HepG2 (cell line): ENCODE data around the gene PFDN2. TPM values are rescaled to one million over a fixed set of nuclear protein-coding genes. Genes with fewer than 3 reads are reported as not detected.

ENCODE experiments used
- ATAC-seq: fragments of 200-7000 bp; cut with Tn5 transposase; 3 replicates; pipeline ENCODE4 v1.9.1; 2020; ENCODE audit warnings: mild to moderate bottlenecking, moderate library complexity
- BruUV-seq: library from RNA; stranded (reverse); fragments of 400-500 nt; replicated peaks from 2 replicates; lab custom pipeline; 2021; lab: Mats Ljungman, UMichigan
- CTCF ChIA-PET: fragments of 300-600 bp; formaldehyde crosslinking; extraction: SDS; loops from one replicate; lab custom pipeline; 2021; ENCODE audit warnings: low total read pairs, inconsistent platforms, low intra/inter-chr PET ratio; lab: Yijun Ruan, JAX
- POLR2A ChIA-PET: fragments of 350-600 bp; sonication (Branson Sonifier 250); formaldehyde crosslinking; loops from one replicate; lab custom pipeline; 2020; ENCODE audit warnings: antibody characterized with exemption, inconsistent platforms; lab: Yijun Ruan, JAX
- DNase-seq: peaks from one replicate; pipeline ENCODE4 v3.0.0-alpha.2; 2015; ENCODE audit warnings: low spot score
- FAIRE-seq: peaks from 3 replicates; lab custom pipeline; 2011; peaks lifted over from hg19 to GRCh38; lab: Jason Lieb, UNC
- H2AFZ ChIP-seq: one replicate; pipeline ENCODE4 v1.6.1; 2011; ENCODE audit warnings: low read length, inconsistent platforms
- H3K27ac ChIP-seq: fragments of 300-600 bp; 3 replicates; pipeline ENCODE4 v1.8.0; 2011; ENCODE audit warnings: mixed run types, mild to moderate bottlenecking, mixed read lengths, low read length, inconsistent platforms; ENCODE audit not compliant: insufficient read depth; ENCODE audit errors: extremely low read length
- H3K27me3 ChIP-seq, 2 experiments: fragments of 200-600 bp in 1 of 2; 2 replicates in 1 of 2; 3 replicates in 1 of 2; pipeline versions ENCODE4 v1.6.0 to v1.8.0; 2011; ENCODE audit warnings: low read length in 2 of 2, mild to moderate bottlenecking in 2 of 2, moderate library complexity in 2 of 2, inconsistent platforms in 1 of 2; ENCODE audit not compliant: insufficient read depth in 2 of 2, control insufficient read depth in 1 of 2
- H3K36me3 ChIP-seq, 2 experiments: fragments of 200-600 bp in 1 of 2; replicated peaks in 1 of 2; 2 replicates in 1 of 2; 3 replicates in 1 of 2; pipeline versions ENCODE4 v1.5.1 to v1.8.0; 2011; ENCODE audit warnings: low read length in 2 of 2, inconsistent platforms in 1 of 2; ENCODE audit not compliant: insufficient read depth in 2 of 2, control insufficient read depth in 1 of 2
- H3K4me1 ChIP-seq: 2 replicates; pipeline ENCODE4 v1.5.1; 2012; ENCODE audit warnings: low read length, inconsistent platforms; ENCODE audit not compliant: insufficient read depth
- H3K4me2 ChIP-seq: 2 replicates; pipeline ENCODE4 v1.6.0; 2011; ENCODE audit warnings: low read depth, low read length, inconsistent platforms
- H3K4me3 ChIP-seq, 3 experiments: fragments of 200-600 bp in 1 of 3; sonication (generic), shearing (Covaris generic) in 1 of 3; replicated peaks in 1 of 3; 2 replicates each; pipeline ENCODE4 v1.5.1; 2011 to 2016; ENCODE audit warnings: low read length in 3 of 3, inconsistent platforms in 2 of 3, low read depth in 2 of 3, mild to moderate bottlenecking in 2 of 3, control low read depth in 1 of 3, mixed read lengths in 1 of 3; ENCODE audit not compliant: insufficient read depth in 1 of 3
- H3K79me2 ChIP-seq: one replicate; pipeline ENCODE4 v1.6.1; 2011; ENCODE audit warnings: low read length, inconsistent platforms; ENCODE audit not compliant: insufficient read depth
- H3K9ac ChIP-seq: 2 replicates; pipeline ENCODE4 v1.6.0; 2011; ENCODE audit warnings: mild to moderate bottlenecking, low read depth, low read length, inconsistent platforms; ENCODE audit not compliant: insufficient read depth
- H3K9me3 ChIP-seq: 2 replicates; pipeline ENCODE4 v1.5.1; 2012; ENCODE audit warnings: mild to moderate bottlenecking, low read length
- H4K20me1 ChIP-seq: 2 replicates; pipeline ENCODE4 v1.6.0; 2011; ENCODE audit warnings: inconsistent platforms, mild to moderate bottlenecking, low read length, moderate library complexity; ENCODE audit not compliant: insufficient read depth
- AHR ChIP-seq: IDR thresholded peaks from 2 replicates; pipeline ENCODE4 v1.6.1; 2018; ENCODE audit warnings: missing genetic modification reagents, missing compliant biosample characterization
- FOXK1 ChIP-seq: sonication (generic); formaldehyde crosslinking; IDR thresholded peaks from 2 replicates; pipeline ENCODE4 v1.4.0; 2020; ENCODE audit warnings: low read depth, missing genetic modification reagents, borderline replicate concordance
- FOXO1 ChIP-seq: sonication (generic); formaldehyde crosslinking; IDR thresholded peaks from 2 replicates; pipeline ENCODE4 v1.4.0; 2020; ENCODE audit warnings: missing genetic modification reagents
- GZF1 ChIP-seq: sonication (generic); formaldehyde crosslinking; IDR thresholded peaks from 2 replicates; pipeline ENCODE4 v1.5.1; 2020; ENCODE audit warnings: mild to moderate bottlenecking, missing genetic modification reagents
- KAT2B ChIP-seq: fragments of 150-350 bp; IDR thresholded peaks from 2 replicates; pipeline ENCODE4 v1.6.1; 2014; ENCODE audit warnings: low read depth, low read length, borderline replicate concordance
- KLF11 ChIP-seq: IDR thresholded peaks from 2 replicates; pipeline ENCODE4 v1.6.1; 2016; ENCODE audit warnings: missing compliant biosample characterization
- LCORL ChIP-seq, 2 experiments: fragments of 450-650 bp in 1 of 2; sonication (generic) in 1 of 2; formaldehyde crosslinking in 1 of 2; IDR thresholded peaks; 2 replicates each; pipeline versions ENCODE4 v1.5.0 to v1.6.1; 2017 to 2020; ENCODE audit warnings: antibody characterized with exemption in 1 of 2, missing genetic modification reagents in 1 of 2
- SIX1 ChIP-seq: sonication (generic); formaldehyde crosslinking; IDR thresholded peaks from 2 replicates; pipeline ENCODE4 v1.4.0; 2020; ENCODE audit warnings: missing genetic modification reagents, borderline replicate concordance
- SOX6 ChIP-seq, 2 experiments: fragments of 450-650 bp in 1 of 2; sonication (generic) in 1 of 2; formaldehyde crosslinking in 1 of 2; IDR thresholded peaks; 2 replicates each; pipeline versions ENCODE4 v1.4.0 to v1.6.1; 2017 to 2020; ENCODE audit warnings: antibody characterized with exemption in 1 of 2, mild to moderate bottlenecking in 1 of 2, missing genetic modification reagents in 1 of 2
- ZMYM4 ChIP-seq: sonication (generic); formaldehyde crosslinking; IDR thresholded peaks from 2 replicates; pipeline ENCODE4 v1.8.1; 2023; ENCODE audit warnings: mild to moderate bottlenecking, missing genetic modification reagents
- ZNF543 ChIP-seq: sonication (generic); formaldehyde crosslinking; IDR thresholded peaks from 2 replicates; pipeline ENCODE4 v1.4.0; 2020; ENCODE audit warnings: mild to moderate bottlenecking, missing genetic modification reagents
- ZNF737 ChIP-seq: sonication (generic); formaldehyde crosslinking; IDR thresholded peaks from 2 replicates; pipeline ENCODE4 v1.5.0; 2020; ENCODE audit warnings: missing genetic modification reagents, mild to moderate bottlenecking, borderline replicate concordance
- ZSCAN9 ChIP-seq: IDR thresholded peaks from 2 replicates; pipeline ENCODE4 v1.6.1; 2016; ENCODE audit warnings: borderline replicate concordance
- WGBS: methylation state at CpG from one replicate; pipeline ENCODE4 v1.1.6; 2017; ENCODE audit warnings: low lambda C conversion rate; 5-methylcytosine and 5-hydroxymethylcytosine counted together
- in situ Hi-C: cut with HindIII; loops from 2 replicates; pipeline ENCODE4 v1.10.0; 2017; ENCODE audit warnings: low pct_unique_long_range_greater_than_20kb; ENCODE audit not compliant: extremely low pct_ligation_motif_present
- intact Hi-C: fragments of 100-400 bp; cut with micrococcal nuclease; formaldehyde crosslinking; loops from one replicate; pipeline ENCODE4 v1.10.0; 2022; ENCODE audit not compliant: unreplicated experiment
- polyA plus RNA-seq, 8 experiments: library from polyadenylated mRNA; depleted of rRNA in 3 of 8; stranded (reverse) in 7 of 8; unstranded in 1 of 8; fragments of >200 nt; fragmentation: Illumina TruSeq in 4 of 8; extraction: Trizol in 4 of 8; gene quantifications; 2 replicates each; pipeline versions ENCODE4 v1.2.1 to v1.2.3, GENCODE V29; 2011 to 2016; ENCODE audit warnings: low read depth in 4 of 8, missing spikeins in 1 of 8, mixed read lengths in 1 of 8; ENCODE audit not compliant: insufficient read depth in 1 of 8
- total RNA-seq, 5 experiments: library from RNA; depleted of rRNA; stranded (reverse); fragments of >200 nt; fragmentation: Illumina TruSeq; extraction: Trizol; gene quantifications; 2 replicates each; pipeline ENCODE4 v1.2.3, GENCODE V29; 2016; ENCODE audit warnings: low read depth in 1 of 5
- TF ChIP-seq, protein P1 (sequence below): sonication (generic); formaldehyde crosslinking; IDR thresholded peaks from 2 replicates; pipeline ENCODE4 v1.5.1; 2020; ENCODE audit warnings: mild to moderate bottlenecking, missing genetic modification reagents, borderline replicate concordance
- TF ChIP-seq, protein P2 (sequence below): sonication (generic); formaldehyde crosslinking; IDR thresholded peaks from 2 replicates; pipeline ENCODE4 v1.5.0; 2020; ENCODE audit warnings: mild to moderate bottlenecking, missing genetic modification reagents
- TF ChIP-seq, protein P3 (sequence below): IDR thresholded peaks from 2 replicates; pipeline ENCODE4 v1.6.1; 2016
- TF ChIP-seq, protein P4 (sequence below): IDR thresholded peaks from 2 replicates; pipeline ENCODE4 v1.6.1; 2016; ENCODE audit warnings: low read depth

The PFDN2 gene
- total and polyA plus RNA-seq, 2 of the 13 experiments (the other 11 are each of a cell fraction or from before 2014, with no cell fraction given): 62.6 to 63.6 TPM

- H2AFZ ChIP-seq: peak within 1 kb of the TSS; percentile 59
- H3K79me2 ChIP-seq: peaks cover 15% of the 10 kb centered on the region
- H3K27ac ChIP-seq: peak within 1 kb of the TSS; percentile 64
- ChIA-PET CTCF (no interaction called here), POLR2A (no interaction called here)
- FAIRE-seq: peak; percentile 71
- DNase-seq: peak; percentile 79
- 20% methylated on average over 22 of the region's 60 CpGs for WGBS
- intact Hi-C loops (no loop called here), in situ Hi-C loops (no loop called here)
- BruUV-seq: no TSS peak
- H3K9me3 ChIP-seq: no peaks in the 10 kb centered on the region
- peak within 1 kb of the TSS; percentile 84 to 95 (median 94) for H3K4me3 ChIP-seq
- H3K9ac ChIP-seq: peak within 1 kb of the TSS; percentile 91
- peak; percentile 93 for ATAC-seq
- H3K36me3 ChIP-seq: peaks cover 11 to 37% of the 10 kb centered on the region in 2 experiments; a peak in 4 of 5 replicates
- H3K27me3 ChIP-seq: no peaks in the 10 kb centered on the region; a peak in 1 of 5 replicates
- peaks cover 44% of the 10 kb centered on the region for H3K4me1 ChIP-seq
- peak within 1 kb of the TSS; percentile 97 for H3K4me2 ChIP-seq
- no peaks in the 10 kb centered on the region for H4K20me1 ChIP-seq
- TF ChIP-seq, protein P1, sequence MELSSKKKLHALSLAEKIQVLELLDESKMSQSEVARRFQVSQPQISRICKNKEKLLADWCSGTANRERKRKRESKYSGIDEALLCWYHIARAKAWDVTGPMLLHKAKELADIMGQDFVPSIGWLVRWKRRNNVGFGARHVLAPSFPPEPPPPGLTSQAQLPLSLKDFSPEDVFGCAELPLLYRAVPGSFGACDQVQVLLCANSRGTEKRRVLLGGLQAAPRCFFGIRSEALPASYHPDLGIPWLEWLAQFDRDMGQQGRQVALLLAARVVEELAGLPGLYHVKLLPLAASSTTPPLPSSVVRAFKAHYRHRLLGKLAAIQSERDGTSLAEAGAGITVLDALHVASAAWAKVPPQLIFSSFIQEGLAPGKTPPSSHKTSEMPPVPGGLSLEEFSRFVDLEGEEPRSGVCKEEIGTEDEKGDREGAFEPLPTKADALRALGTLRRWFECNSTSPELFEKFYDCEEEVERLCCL: no peak
- no peak for TF ChIP-seq AHR (CRISPR knock-in tag)
- no peak for TF ChIP-seq ZNF737 (CRISPR knock-in tag)
- TF ChIP-seq, protein P2, sequence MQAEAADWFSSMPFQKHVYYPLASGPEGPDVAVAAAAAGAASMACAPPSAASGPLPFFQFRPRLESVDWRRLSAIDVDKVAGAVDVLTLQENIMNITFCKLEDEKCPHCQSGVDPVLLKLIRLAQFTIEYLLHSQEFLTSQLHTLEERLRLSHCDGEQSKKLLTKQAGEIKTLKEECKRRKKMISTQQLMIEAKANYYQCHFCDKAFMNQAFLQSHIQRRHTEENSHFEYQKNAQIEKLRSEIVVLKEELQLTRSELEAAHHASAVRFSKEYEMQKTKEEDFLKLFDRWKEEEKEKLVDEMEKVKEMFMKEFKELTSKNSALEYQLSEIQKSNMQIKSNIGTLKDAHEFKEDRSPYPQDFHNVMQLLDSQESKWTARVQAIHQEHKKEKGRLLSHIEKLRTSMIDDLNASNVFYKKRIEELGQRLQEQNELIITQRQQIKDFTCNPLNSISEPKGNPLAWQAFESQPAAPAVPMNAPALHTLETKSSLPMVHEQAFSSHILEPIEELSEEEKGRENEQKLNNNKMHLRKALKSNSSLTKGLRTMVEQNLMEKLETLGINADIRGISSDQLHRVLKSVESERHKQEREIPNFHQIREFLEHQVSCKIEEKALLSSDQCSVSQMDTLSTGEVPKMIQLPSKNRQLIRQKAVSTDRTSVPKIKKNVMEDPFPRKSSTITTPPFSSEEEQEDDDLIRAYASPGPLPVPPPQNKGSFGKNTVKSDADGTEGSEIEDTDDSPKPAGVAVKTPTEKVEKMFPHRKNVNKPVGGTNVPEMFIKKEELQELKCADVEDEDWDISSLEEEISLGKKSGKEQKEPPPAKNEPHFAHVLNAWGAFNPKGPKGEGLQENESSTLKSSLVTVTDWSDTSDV (CRISPR knock-in tag): no peak
- no peak for TF ChIP-seq FOXO1 (CRISPR knock-in tag)
- peak; percentile 28; the same call in 1 of the 2 replicates for TF ChIP-seq FOXK1 (CRISPR knock-in tag)
- TF ChIP-seq ZNF543 (CRISPR knock-in tag): peak; percentile 48; the same call in 1 of the 2 replicates
- TF ChIP-seq KAT2B: no peak
- no peak for TF ChIP-seq SIX1
- TF ChIP-seq, protein P3, sequence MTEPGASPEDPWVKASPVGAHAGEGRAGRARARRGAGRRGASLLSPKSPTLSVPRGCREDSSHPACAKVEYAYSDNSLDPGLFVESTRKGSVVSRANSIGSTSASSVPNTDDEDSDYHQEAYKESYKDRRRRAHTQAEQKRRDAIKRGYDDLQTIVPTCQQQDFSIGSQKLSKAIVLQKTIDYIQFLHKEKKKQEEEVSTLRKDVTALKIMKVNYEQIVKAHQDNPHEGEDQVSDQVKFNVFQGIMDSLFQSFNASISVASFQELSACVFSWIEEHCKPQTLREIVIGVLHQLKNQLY (CRISPR knock-in tag): no peak
- TF ChIP-seq KLF11 (CRISPR knock-in tag): no peak
- TF ChIP-seq, protein P4, sequence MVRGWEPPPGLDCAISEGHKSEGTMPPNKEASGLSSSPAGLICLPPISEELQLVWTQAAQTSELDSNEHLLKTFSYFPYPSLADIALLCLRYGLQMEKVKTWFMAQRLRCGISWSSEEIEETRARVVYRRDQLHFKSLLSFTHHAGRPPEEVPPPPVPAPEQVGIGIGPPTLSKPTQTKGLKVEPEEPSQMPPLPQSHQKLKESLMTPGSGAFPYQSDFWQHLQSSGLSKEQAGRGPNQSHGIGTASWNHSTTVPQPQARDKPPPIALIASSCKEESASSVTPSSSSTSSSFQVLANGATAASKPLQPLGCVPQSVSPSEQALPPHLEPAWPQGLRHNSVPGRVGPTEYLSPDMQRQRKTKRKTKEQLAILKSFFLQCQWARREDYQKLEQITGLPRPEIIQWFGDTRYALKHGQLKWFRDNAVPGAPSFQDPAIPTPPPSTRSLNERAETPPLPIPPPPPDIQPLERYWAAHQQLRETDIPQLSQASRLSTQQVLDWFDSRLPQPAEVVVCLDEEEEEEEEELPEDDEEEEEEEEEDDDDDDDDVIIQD (CRISPR knock-in tag): no peak
- no peak for TF ChIP-seq GZF1 (CRISPR knock-in tag)
- TF ChIP-seq SOX6 (IDR thresholded peaks at IDR 0.05): no peak
- TF ChIP-seq SOX6 (CRISPR knock-in tag; IDR thresholded peaks at IDR 0.05): peak; percentile 45; the same call in 1 of the 2 replicates
- TF ChIP-seq LCORL (IDR thresholded peaks at IDR 0.05): no peak
- no peak for TF ChIP-seq LCORL (CRISPR knock-in tag; IDR thresholded peaks at IDR 0.05)
- no peak for TF ChIP-seq ZSCAN9 (CRISPR knock-in tag)
- no peak for TF ChIP-seq ZMYM4 (CRISPR knock-in tag)
Observed at GRCh38 chr1:161159087-161159912, 41.5 kb upstream of the PFDN2 start, which contains the start of gene USP21. Gene USP21, plus strand, starts transcription at chr1:161159500. Its CDS starts 1,141 bp downstream, at chr1:161160641.
